Measurements from ENCODE around the gene DDOST. TPM values are rescaled to one million over a fixed set of nuclear protein-coding genes. Genes with fewer than 3 reads are reported as not detected.

Gene DDOST
- total RNA-seq, 1 donor from 2014 or later: 347 TPM

GRCh38 chr1:20706841-20707240 lies 45.7 kb upstream of the DDOST start:
- no peak overlapping the region for H3K4me3 ChIP-seq (ENCODE audit: low read depth, low read length)
- no peak for DNase-seq (ENCODE audit: low read depth)
- TF ChIP-seq CTCF (IDR thresholded peaks at IDR 0.05; ENCODE audit: insufficient read depth, low read length, poor library complexity, severe bottlenecking): no peak
- H3K27me3 ChIP-seq (ENCODE audit: control insufficient read depth, insufficient read depth, low read length): no peaks in the 10 kb centered on the region
- H3K36me3 ChIP-seq (ENCODE audit: control insufficient read depth, insufficient read depth, low read length): no peaks in the 10 kb centered on the region

- TF ChIP-seq CTCF (IDR thresholded peaks at IDR 0.05; ENCODE audit: insufficient read depth, low read length, poor library complexity, severe bottlenecking): no peak
These were observed 44.1 kb upstream of the DDOST start for GRCh38 chr1:20705203-20705755.

GRCh38 chr1:20704390-20705202 lies 43.4 kb upstream of the DDOST start:
- H3K36me3 ChIP-seq (ENCODE audit: control insufficient read depth, insufficient read depth, low read length): no peaks in the 10 kb centered on the region
- H3K4me3 ChIP-seq (ENCODE audit: low read depth, low read length): no peak overlapping the region
- H3K27me3 ChIP-seq (ENCODE audit: control insufficient read depth, insufficient read depth, low read length): no peaks in the 10 kb centered on the region
- no peak for TF ChIP-seq CTCF (IDR thresholded peaks at IDR 0.05; ENCODE audit: insufficient read depth, low read length, poor library complexity, severe bottlenecking)
- DNase-seq (ENCODE audit: low read depth): no peak

More at GRCh38 chr1:20705203-20705755, 44.1 kb upstream of the DDOST start:
- H3K27me3 ChIP-seq (ENCODE audit: control insufficient read depth, insufficient read depth, low read length): no peaks in the 10 kb centered on the region
- no peak overlapping the region for H3K4me3 ChIP-seq (ENCODE audit: low read depth, low read length)
- no peak for DNase-seq (ENCODE audit: low read depth)
- no peaks in the 10 kb centered on the region for H3K36me3 ChIP-seq (ENCODE audit: control insufficient read depth, insufficient read depth, low read length)

- DNase-seq (ENCODE audit: low read depth): no peak
- no peak for TF ChIP-seq CTCF (IDR thresholded peaks at IDR 0.05; ENCODE audit: insufficient read depth, low read length, poor library complexity, severe bottlenecking)
- H3K27me3 ChIP-seq (ENCODE audit: control insufficient read depth, insufficient read depth, low read length): no peaks in the 10 kb centered on the region
- H3K4me3 ChIP-seq (ENCODE audit: low read depth, low read length): no peak overlapping the region
- no peaks in the 10 kb centered on the region for H3K36me3 ChIP-seq (ENCODE audit: control insufficient read depth, insufficient read depth, low read length)
These were observed 42.1 kb upstream of the DDOST start for GRCh38 chr1:20703124-20703756.

GRCh38 chr1:20702416-20702815 lies 41.2 kb upstream of the DDOST start:
- H3K36me3 ChIP-seq (ENCODE audit: control insufficient read depth, insufficient read depth, low read length): no peaks in the 10 kb centered on the region
- no peak for DNase-seq (ENCODE audit: low read depth)
- H3K27me3 ChIP-seq (ENCODE audit: control insufficient read depth, insufficient read depth, low read length): no peaks in the 10 kb centered on the region
- H3K4me3 ChIP-seq (ENCODE audit: low read depth, low read length): no peak overlapping the region
- TF ChIP-seq CTCF (IDR thresholded peaks at IDR 0.05; ENCODE audit: insufficient read depth, low read length, poor library complexity, severe bottlenecking): peak; percentile 36
